ENCODE measurements around the gene PLCD3.

DNA sequence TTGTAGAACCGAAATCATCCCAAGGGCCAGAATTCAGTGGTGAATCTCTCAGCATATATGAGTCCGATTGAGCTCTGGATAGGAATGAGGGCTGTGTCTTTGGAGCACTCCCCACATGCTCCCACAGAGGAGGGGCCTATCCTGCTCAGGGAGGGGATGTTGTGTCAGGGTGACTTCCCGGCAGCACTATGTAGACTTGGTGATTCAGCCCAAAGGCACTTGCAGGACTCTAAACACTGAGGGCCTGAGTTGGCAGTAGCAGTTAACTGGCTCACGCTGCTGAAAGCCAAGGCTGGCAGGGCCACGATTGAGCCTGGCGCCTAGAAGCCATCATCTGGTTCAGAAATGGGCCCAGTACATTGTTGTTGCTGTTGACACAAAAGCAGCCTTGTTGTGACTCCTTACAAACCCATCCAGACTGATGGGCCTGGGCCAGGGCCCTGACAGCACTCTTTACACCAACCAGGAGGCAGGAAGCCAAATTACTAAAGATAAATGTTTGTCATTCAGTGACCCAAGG lies 39.3 kb downstream of the PLCD3 start:
- TF ChIP-seq POLR2A (IDR thresholded peaks at IDR 0.05): no peak
- TF ChIP-seq, protein P1, sequence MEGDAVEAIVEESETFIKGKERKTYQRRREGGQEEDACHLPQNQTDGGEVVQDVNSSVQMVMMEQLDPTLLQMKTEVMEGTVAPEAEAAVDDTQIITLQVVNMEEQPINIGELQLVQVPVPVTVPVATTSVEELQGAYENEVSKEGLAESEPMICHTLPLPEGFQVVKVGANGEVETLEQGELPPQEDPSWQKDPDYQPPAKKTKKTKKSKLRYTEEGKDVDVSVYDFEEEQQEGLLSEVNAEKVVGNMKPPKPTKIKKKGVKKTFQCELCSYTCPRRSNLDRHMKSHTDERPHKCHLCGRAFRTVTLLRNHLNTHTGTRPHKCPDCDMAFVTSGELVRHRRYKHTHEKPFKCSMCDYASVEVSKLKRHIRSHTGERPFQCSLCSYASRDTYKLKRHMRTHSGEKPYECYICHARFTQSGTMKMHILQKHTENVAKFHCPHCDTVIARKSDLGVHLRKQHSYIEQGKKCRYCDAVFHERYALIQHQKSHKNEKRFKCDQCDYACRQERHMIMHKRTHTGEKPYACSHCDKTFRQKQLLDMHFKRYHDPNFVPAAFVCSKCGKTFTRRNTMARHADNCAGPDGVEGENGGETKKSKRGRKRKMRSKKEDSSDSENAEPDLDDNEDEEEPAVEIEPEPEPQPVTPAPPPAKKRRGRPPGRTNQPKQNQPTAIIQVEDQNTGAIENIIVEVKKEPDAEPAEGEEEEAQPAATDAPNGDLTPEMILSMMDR (IDR thresholded peaks at IDR 0.05): no peak
- peak; percentile 96 for TF ChIP-seq POLR2AphosphoS5 (IDR thresholded peaks at IDR 0.05)
- no peak for TF ChIP-seq EP300 (IDR thresholded peaks at IDR 0.05)

Measured in gastroesophageal sphincter (tissue), 3 donors.